ENCODE data around the gene KCNK15. TPM values are rescaled to one million over a fixed set of nuclear protein-coding genes. Genes with fewer than 3 reads are reported as not detected.

KCNK15 gene
- polyA plus RNA-seq, 1 donor (not counting 4 experiments of a cell fraction or from before 2014, with no cell fraction given) = not detected

- H3K27me3 ChIP-seq (ENCODE audit: control insufficient read depth, extremely low read depth, insufficient read depth, low read length) = peaks cover 29% of the 10 kb centered on the region
- no peaks in the 10 kb centered on the region for H3K9me3 ChIP-seq (ENCODE audit: control insufficient read depth, low read depth, low read length)
- FAIRE-seq (no peak), DNase-seq (ENCODE audit: low read depth, low spot score) (no peak)
- H3K4me3 ChIP-seq (ENCODE audit: control insufficient read depth in 2 of 3, extremely low read depth in 1 of 3, insufficient read depth in 2 of 3, low read depth in 1 of 3, low read length in 3 of 3) = no peak overlapping the region
- dilution Hi-C loops (cut with MboI; ENCODE audit: extremely low pct_ligation_motif_present, low sequenced_read_pairs) = no loop called here
- no peaks in the 10 kb centered on the region for H3K36me3 ChIP-seq (ENCODE audit: control insufficient read depth in 2 of 2, extremely low read depth in 1 of 2, insufficient read depth in 2 of 2, low read length in 2 of 2)
- TF ChIP-seq EZH2 (IDR thresholded peaks at IDR 0.05; ENCODE audit: low read length) (no peak), CTCF (optimal IDR thresholded peaks at IDR 0.05 in 1 of 3, IDR thresholded peaks at IDR 0.05 in 1 of 3, conservative IDR thresholded peaks at IDR 0.05 in 1 of 3; ENCODE audit: extremely low read depth in 1 of 3, insufficient read depth in 2 of 3, low read length in 3 of 3) (no peak)
- no peaks in the 10 kb centered on the region for H3K9me1 ChIP-seq (ENCODE audit: control insufficient read depth, extremely low read depth, insufficient read depth, low read length)
- H3K4me1 ChIP-seq (ENCODE audit: control insufficient read depth, extremely low read depth, insufficient read depth, low read length) = no peaks in the 10 kb centered on the region
- H3K4me2 ChIP-seq (ENCODE audit: control insufficient read depth, extremely low read depth, insufficient read depth, low read depth, low read length) = no peak overlapping the region
- H3K9ac ChIP-seq (ENCODE audit: control insufficient read depth, extremely low read depth, insufficient read depth, low read length) = no peak overlapping the region
- no peak overlapping the region for H2AFZ ChIP-seq (ENCODE audit: control insufficient read depth, low read length)
- no peaks in the 10 kb centered on the region for H3K79me2 ChIP-seq (ENCODE audit: control insufficient read depth, insufficient read depth, low read length)
- H4K20me1 ChIP-seq (ENCODE audit: control insufficient read depth, extremely low read depth, insufficient read depth, low read length) = no peaks in the 10 kb centered on the region
- H3K27ac ChIP-seq (ENCODE audit: control insufficient read depth, insufficient read depth, low read length) = no peak overlapping the region
Observed at GRCh38 chr20:44739942-44740341, 5.7 kb upstream of the KCNK15 start.

GRCh38 chr20:44742304-44743079, 3.2 kb upstream of the KCNK15 start:
- dilution Hi-C loops (cut with MboI; ENCODE audit: extremely low pct_ligation_motif_present, low sequenced_read_pairs) = no loop called here
- no peaks in the 10 kb centered on the region for H3K9me3 ChIP-seq (ENCODE audit: control insufficient read depth, low read depth, low read length)
- no peak overlapping the region for H3K4me2 ChIP-seq (ENCODE audit: control insufficient read depth, extremely low read depth, insufficient read depth, low read depth, low read length)
- no peak overlapping the region for H3K27ac ChIP-seq (ENCODE audit: control insufficient read depth, insufficient read depth, low read length)
- peaks cover 5% of the 10 kb centered on the region for H4K20me1 ChIP-seq (ENCODE audit: control insufficient read depth, extremely low read depth, insufficient read depth, low read length)
- no peak overlapping the region for H3K9ac ChIP-seq (ENCODE audit: control insufficient read depth, extremely low read depth, insufficient read depth, low read length)
- FAIRE-seq (no peak), DNase-seq (ENCODE audit: low read depth, low spot score) (no peak)
- peaks cover 46% of the 10 kb centered on the region for H3K27me3 ChIP-seq (ENCODE audit: control insufficient read depth, extremely low read depth, insufficient read depth, low read length)
- H3K4me1 ChIP-seq (ENCODE audit: control insufficient read depth, extremely low read depth, insufficient read depth, low read length) = peaks cover 8% of the 10 kb centered on the region
- no peaks in the 10 kb centered on the region for H3K36me3 ChIP-seq (ENCODE audit: control insufficient read depth in 2 of 2, extremely low read depth in 1 of 2, insufficient read depth in 2 of 2, low read length in 2 of 2)
- H3K9me1 ChIP-seq (ENCODE audit: control insufficient read depth, extremely low read depth, insufficient read depth, low read length) = no peaks in the 10 kb centered on the region
- no peaks in the 10 kb centered on the region for H3K79me2 ChIP-seq (ENCODE audit: control insufficient read depth, insufficient read depth, low read length)
- no peak overlapping the region for H3K4me3 ChIP-seq (ENCODE audit: control insufficient read depth in 2 of 3, extremely low read depth in 1 of 3, insufficient read depth in 2 of 3, low read depth in 1 of 3, low read length in 3 of 3)
- no peak overlapping the region for H2AFZ ChIP-seq (ENCODE audit: control insufficient read depth, low read length)
- TF ChIP-seq CTCF (optimal IDR thresholded peaks at IDR 0.05 in 1 of 3, IDR thresholded peaks at IDR 0.05 in 1 of 3, conservative IDR thresholded peaks at IDR 0.05 in 1 of 3; ENCODE audit: extremely low read depth in 1 of 3, insufficient read depth in 2 of 3, low read length in 3 of 3) = no peak
- no peak for TF ChIP-seq EZH2 (IDR thresholded peaks at IDR 0.05; ENCODE audit: low read length)

All from keratinocyte (primary cell).